Right lobe of liver (tissue), 6 donors: ENCODE data around the gene FRMD4A. TPM values are rescaled to one million over a fixed set of nuclear protein-coding genes. Genes with fewer than 3 reads are reported as not detected.

Experiments
- ATAC-seq, 4 donors: fragments of 200-7000 bp; cut with Tn5 transposase; one replicate each; pipeline ENCODE4 v1.9.1; 2020; ENCODE audit warnings: mild to moderate bottlenecking in 4 of 4, moderate library complexity in 4 of 4
- DNase-seq, 3 donors: peaks; one replicate each; pipeline ENCODE4 v3.0.0-alpha.2; 2020
- H3K27ac ChIP-seq, 3 donors: fragments of 200-600 bp; one replicate each; pipeline ENCODE4 v1.8.0; 2022
- H3K27me3 ChIP-seq, 2 donors: fragments of 200-600 bp; one replicate each; pipeline ENCODE4 v1.8.0; 2022
- H3K36me3 ChIP-seq, 4 donors: fragments of 200-600 bp; sonication (generic) in 1 of 4; one replicate each; pipeline versions ENCODE4 v1.5.1 to v1.8.0; 2017 to 2022; ENCODE audit warnings: control low read depth in 1 of 4
- H3K4me1 ChIP-seq, 4 donors: fragments of 200-600 bp; sonication (generic) in 1 of 4; one replicate each; pipeline versions ENCODE4 v1.5.1 to v1.8.0; 2017 to 2022; ENCODE audit warnings: control low read depth in 1 of 4
- H3K4me3 ChIP-seq, 3 donors: fragments of 200-600 bp; one replicate each; pipeline ENCODE4 v1.8.0; 2022
- H3K9me3 ChIP-seq, 4 donors: fragments of 200-600 bp; sonication (generic) in 1 of 4; one replicate each; pipeline versions ENCODE4 v1.5.1 to v1.8.0; 2017 to 2022; ENCODE audit warnings: control low read depth in 1 of 4
- POLR2A ChIP-seq: fragments of 450-650 bp; IDR thresholded peaks from one replicate; pipeline ENCODE4 v1.6.1; 2017; ENCODE audit warnings: antibody characterized with exemption, mild to moderate bottlenecking
- WGBS: methylation state at CpG from one replicate; pipeline ENCODE4 v1.1.6; 2018; ENCODE audit warnings: low coverage, low lambda C conversion rate; ENCODE audit not compliant: insufficient coverage; ENCODE audit errors: missing lambda C conversion rate; 5-methylcytosine and 5-hydroxymethylcytosine counted together
- intact Hi-C, 2 donors: fragments of 100-400 bp; cut with DNase I; formaldehyde crosslinking; loops; one replicate each; pipeline versions ENCODE4 v1.11.2 to v1.14.1; 2022
- total RNA-seq, 6 experiments: library from RNA; depleted of rRNA in 2 of 6; stranded (reverse); fragments of >200 nt in 2 of 6; fragmentation: NEBNext Ultra II Directional in 3 of 6; extraction: Animal tissue kit (Norgen Biotek cat#: 25700) in 3 of 6; gene quantifications; one replicate each; pipeline versions ENCODE4 v1.1.0 to v1.2.4, GENCODE V29; 2016 to 2023
- TF ChIP-seq, protein P1 (sequence below), 4 donors: fragments of 200-600 bp in 3 of 4; fragments of 450-650 bp in 1 of 4; IDR thresholded peaks; one replicate each; pipeline versions ENCODE4 v1.5.1 to v1.8.0; 2016 to 2022; ENCODE audit warnings: antibody characterized with exemption in 4 of 4, mild to moderate bottlenecking in 2 of 4
- donor health status: DM: no; HTN: yes; CAD: no.
- donor health status: DM: no; HTN: no; CAD: no.
- donor health status: DM: no; HTN: no; CAD: no.
- donor health status: DM: no; HTN: yes; CAD: no.
- donor health status: DM: no; HTN: yes; CAD: no.

The FRMD4A gene
- total RNA-seq, 6 experiments from 2014 or later, result 8.4 to 22.8 (median 13.3) TPM

DNA sequence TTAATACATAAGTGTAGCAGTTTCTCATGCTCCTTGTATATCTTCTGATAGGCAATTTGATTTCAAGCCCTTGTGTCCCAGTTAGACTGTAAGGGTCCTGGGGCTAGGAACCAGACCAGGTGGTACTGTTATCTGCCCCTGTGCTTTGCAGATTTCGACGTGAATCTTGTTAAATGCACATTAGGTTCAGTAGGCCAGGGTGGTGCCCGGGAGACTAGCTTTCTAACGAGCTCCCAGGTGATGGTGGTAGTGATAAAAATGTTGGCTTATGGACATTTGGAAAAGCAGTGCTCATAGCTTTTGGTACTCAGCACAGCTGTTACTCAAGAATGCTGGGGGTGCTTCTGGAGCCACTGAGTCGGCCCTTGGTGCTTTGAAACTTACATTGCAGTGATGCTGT, 679.8 kb downstream of the FRMD4A start:
- no peak for ATAC-seq
- 80% methylated on average over 1 of the region's 5 CpGs for WGBS
- Histone ChIP-seq H3K27me3 (no peaks in the 10 kb centered on the region), H3K36me3 (peaks cover 0 to 79% (median 24%) of the 10 kb centered on the region in 4 donors), H3K4me3 (no peak overlapping the region), H3K27ac (no peak overlapping the region), H3K9me3 (no peaks in the 10 kb centered on the region), H3K4me1 (no peaks in the 10 kb centered on the region)
- DNase-seq, result no peak
- TF ChIP-seq, protein P1, sequence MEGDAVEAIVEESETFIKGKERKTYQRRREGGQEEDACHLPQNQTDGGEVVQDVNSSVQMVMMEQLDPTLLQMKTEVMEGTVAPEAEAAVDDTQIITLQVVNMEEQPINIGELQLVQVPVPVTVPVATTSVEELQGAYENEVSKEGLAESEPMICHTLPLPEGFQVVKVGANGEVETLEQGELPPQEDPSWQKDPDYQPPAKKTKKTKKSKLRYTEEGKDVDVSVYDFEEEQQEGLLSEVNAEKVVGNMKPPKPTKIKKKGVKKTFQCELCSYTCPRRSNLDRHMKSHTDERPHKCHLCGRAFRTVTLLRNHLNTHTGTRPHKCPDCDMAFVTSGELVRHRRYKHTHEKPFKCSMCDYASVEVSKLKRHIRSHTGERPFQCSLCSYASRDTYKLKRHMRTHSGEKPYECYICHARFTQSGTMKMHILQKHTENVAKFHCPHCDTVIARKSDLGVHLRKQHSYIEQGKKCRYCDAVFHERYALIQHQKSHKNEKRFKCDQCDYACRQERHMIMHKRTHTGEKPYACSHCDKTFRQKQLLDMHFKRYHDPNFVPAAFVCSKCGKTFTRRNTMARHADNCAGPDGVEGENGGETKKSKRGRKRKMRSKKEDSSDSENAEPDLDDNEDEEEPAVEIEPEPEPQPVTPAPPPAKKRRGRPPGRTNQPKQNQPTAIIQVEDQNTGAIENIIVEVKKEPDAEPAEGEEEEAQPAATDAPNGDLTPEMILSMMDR (IDR thresholded peaks at IDR 0.05), result no peak
- no peak for TF ChIP-seq POLR2A
- intact Hi-C loops, result no loop called here

GRCh38 chr10:13649844-13650520, 680.7 kb downstream of the FRMD4A start:
- H3K36me3 ChIP-seq, result peaks cover 0 to 79% (median 26%) of the 10 kb centered on the region in 4 donors
- no peak overlapping the region for H3K27ac ChIP-seq
- H3K27me3 ChIP-seq, result no peaks in the 10 kb centered on the region
- 36% methylated on average over 1 of the region's 5 CpGs for WGBS
- no peak for DNase-seq
- ATAC-seq, result peak in 2 of 4 donors; percentile 23 to 25
- H3K4me3 ChIP-seq, result no peak overlapping the region
- no peaks in the 10 kb centered on the region for H3K9me3 ChIP-seq
- TF ChIP-seq POLR2A, result no peak
- TF ChIP-seq, protein P1 (IDR thresholded peaks at IDR 0.05), result no peak
- intact Hi-C loops, result no loop called here
- H3K4me1 ChIP-seq, result no peaks in the 10 kb centered on the region

GRCh38 chr10:13648425-13648824, 682.3 kb downstream of the FRMD4A start:
- TF ChIP-seq, protein P1 (IDR thresholded peaks at IDR 0.05), result no peak
- no peak for TF ChIP-seq POLR2A
- no peak overlapping the region for H3K4me3 ChIP-seq
- WGBS, result 84% methylated on average over 7 of the region's 12 CpGs
- intact Hi-C loops, result no loop called here
- H3K36me3 ChIP-seq, result peaks cover 0 to 66% (median 23%) of the 10 kb centered on the region in 4 donors
- H3K4me1 ChIP-seq, result no peaks in the 10 kb centered on the region
- DNase-seq (no peak), ATAC-seq (no peak)
- no peak overlapping the region for H3K27ac ChIP-seq
- no peaks in the 10 kb centered on the region for H3K27me3 ChIP-seq
- no peaks in the 10 kb centered on the region for H3K9me3 ChIP-seq

- Histone ChIP-seq H3K4me3 (no peak overlapping the region), H3K36me3 (peaks cover 0 to 38% (median 10%) of the 10 kb centered on the region in 4 donors), H3K27me3 (no peaks in the 10 kb centered on the region), H3K9me3 (peaks cover 0 to 3% (median 0%) of the 10 kb centered on the region in 4 donors), H3K4me1 (no peaks in the 10 kb centered on the region), H3K27ac (no peak overlapping the region)
- ATAC-seq, result peak in 1 of 4 donors; percentile 24
- TF ChIP-seq, protein P1 (IDR thresholded peaks at IDR 0.05), result no peak
- TF ChIP-seq POLR2A, result no peak
- 94% methylated on average over 4 of the region's 9 CpGs for WGBS
- DNase-seq, result no peak
- intact Hi-C loops, result no loop called here
Measured at GRCh38 chr10:13644866-13645265, 685.9 kb downstream of the FRMD4A start.
